GM12874 (cell line): ENCODE results near the gene FMO3.

Experiments
- TF ChIP-seq, protein P1 (sequence below): IDR thresholded peaks from 2 replicates; pipeline ENCODE4 v1.5.1; 2011; ENCODE audit warnings: low read depth, mild to moderate bottlenecking, control low read depth, low read length, moderate library complexity; ENCODE audit not compliant: insufficient read depth

Gene FMO3

DNA sequence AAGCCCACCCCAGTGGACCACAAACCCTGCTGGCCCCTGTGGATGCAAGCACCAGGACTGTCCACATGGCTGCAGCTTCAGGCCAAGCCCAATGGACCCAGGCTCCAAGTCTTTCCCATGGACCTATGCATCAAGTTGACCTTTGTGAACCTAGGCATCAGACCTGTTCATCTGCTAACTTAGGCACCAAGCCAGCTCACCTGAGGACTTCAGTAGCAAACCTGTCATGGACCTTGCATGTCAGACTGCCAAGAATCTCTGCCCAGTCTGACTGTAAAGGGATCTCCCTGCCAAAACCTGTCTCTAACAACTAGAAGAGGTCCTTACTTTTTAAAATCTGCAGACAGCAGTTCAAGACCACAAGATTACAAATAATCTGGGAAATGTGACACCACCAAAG, 37.8 kb downstream of the FMO3 start:
- TF ChIP-seq, protein P1, sequence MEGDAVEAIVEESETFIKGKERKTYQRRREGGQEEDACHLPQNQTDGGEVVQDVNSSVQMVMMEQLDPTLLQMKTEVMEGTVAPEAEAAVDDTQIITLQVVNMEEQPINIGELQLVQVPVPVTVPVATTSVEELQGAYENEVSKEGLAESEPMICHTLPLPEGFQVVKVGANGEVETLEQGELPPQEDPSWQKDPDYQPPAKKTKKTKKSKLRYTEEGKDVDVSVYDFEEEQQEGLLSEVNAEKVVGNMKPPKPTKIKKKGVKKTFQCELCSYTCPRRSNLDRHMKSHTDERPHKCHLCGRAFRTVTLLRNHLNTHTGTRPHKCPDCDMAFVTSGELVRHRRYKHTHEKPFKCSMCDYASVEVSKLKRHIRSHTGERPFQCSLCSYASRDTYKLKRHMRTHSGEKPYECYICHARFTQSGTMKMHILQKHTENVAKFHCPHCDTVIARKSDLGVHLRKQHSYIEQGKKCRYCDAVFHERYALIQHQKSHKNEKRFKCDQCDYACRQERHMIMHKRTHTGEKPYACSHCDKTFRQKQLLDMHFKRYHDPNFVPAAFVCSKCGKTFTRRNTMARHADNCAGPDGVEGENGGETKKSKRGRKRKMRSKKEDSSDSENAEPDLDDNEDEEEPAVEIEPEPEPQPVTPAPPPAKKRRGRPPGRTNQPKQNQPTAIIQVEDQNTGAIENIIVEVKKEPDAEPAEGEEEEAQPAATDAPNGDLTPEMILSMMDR, result no peak

DNA sequence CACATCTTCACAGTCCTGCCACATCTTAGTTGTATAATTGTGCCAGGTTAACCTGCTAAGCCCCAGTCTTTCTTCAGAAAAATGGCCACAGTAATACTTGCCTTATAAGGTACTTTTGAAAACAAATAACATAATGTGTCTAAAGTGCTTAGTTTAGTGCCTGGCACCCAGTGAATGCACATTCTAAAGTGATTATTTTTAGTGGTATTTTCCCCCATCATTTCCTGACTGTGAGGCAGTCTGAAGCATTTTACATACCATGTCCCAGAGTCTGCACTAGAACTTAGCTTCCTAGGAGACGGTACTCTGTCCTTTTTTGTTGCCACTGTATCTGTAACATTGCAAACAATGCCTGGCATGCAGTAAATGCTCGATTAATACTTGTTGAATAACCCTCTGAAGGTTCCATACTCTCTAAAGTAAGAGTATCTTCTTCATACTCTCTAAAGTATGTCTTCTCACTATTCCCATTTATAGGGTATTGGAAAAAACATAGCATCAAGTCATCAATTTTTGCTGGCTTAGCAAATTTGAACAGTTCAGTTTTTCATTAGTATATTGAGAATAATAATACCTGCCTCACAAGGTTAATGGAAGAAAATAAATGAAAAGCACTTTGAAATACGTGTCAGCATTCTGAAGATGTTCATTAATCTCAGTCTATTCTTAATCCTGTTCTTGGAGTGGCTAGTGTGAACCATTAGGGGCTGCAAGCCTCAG, 43.7 kb downstream of the FMO3 start:
- TF ChIP-seq, protein P1, result no peak

DNA sequence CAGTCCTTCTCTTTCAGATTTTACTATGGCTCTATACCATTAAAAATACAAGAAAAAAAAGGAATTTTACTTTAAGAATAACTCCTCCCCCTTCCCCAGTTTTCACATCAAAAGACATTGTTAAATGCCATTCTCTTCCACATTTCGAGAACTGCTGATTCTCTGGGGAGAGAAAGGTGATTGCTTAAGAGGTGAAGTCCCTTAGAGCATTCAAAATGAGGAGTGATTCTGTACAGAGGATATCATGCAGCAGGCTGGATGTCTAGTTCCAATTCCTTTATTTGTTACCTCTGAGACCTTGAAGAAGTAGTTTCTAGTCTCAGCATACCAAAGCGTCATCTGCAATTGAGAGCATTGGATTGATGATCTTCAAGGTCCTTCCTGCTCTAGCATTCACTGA, 46.9 kb downstream of the FMO3 start:
- TF ChIP-seq, protein P1, result no peak

DNA sequence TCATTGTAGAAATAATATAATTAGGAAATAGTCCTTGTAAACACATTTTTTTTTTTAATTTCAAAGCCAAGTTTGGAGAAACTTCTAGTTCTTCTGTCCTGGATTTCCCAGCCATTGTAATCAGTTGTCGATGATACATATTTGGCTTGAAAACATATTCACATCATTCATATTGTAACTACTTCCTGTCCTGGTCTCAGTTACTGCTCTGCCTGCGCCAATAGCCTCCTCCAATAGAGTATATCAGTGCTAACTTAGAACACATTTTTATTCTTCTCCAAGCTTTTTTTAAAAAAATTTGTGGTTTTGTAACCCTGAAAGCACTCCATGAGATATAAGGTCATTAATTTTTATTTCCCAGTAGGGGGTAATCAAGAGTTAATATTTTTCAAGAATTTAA, 48.3 kb downstream of the FMO3 start:
- TF ChIP-seq, protein P1, result no peak

DNA sequence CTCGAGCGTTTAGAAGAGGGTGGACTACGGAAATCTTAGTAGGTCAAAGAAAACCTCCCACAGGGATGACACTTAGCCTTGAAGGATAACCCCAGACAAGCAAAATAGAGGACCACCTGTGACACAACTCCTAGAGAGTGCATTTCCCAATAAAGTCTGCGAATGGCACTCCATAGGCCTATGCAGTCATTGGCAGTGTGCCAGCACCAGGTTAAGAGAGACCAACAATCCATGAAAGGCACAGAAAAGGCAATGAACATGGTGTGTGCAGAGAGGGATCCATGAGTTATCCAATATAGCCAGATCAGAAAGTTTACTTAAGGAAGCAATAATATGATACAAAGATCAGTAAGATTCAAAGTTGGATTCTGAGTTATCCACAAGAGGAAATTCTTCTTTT, 49.2 kb downstream of the FMO3 start:
- TF ChIP-seq, protein P1, result no peak

DNA sequence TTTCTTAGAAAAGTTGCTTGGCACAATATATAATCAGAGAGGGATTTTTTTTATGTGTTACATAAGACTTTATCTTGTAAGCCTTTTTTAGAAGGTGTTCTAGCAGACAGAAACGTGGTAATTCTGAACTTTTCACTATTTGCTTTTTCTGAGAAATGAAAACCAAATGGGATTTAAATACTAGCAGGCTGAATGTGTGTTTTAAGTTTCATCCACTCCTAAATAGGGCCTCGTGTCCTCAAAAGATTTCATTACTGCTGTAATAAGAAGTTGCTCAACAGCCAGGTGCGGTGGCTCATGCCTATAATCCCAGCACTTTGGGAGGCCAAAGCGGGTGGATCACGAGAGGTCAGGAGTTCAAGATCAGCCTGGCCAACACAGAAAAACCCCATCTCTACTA, 49.7 kb downstream of the FMO3 start:
- TF ChIP-seq, protein P1, result no peak

DNA sequence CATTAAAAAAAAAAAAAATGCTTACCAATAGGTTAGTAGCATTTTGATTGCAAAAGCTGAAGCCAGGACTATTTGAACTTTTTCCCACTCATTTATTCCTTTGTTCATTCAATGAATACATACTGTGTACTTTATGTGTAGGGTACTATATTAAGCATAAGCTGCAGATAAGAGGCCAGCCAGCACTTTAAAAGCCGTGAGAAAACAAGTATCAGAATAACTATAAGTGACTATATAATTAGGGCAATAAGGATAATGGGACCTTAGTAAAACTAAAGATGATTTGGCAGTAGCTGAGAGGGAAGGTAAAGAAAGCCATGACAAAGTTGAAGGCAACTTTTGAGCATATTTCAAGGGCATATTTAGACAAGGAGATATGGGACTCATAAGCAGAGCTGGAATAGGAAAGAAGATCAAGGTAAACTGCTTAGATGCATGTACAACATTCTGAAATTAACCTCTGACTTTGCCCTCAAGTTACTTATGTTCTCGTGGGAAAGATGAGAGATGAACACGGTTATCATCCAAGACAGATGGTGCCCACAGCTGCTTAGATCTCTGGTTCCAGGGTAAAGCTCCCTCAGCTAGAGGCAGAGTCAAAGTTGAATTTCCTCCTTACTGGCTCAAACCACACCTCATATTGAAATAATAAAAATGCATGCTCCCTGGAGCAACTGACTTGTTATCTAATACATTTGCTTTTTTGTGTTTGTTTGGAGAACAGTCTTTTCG, 50.4 kb downstream of the FMO3 start:
- TF ChIP-seq, protein P1, result no peak
